HTR-8/SVneo (cell line): ENCODE data around the gene LRIT2.
A peak's percentile ranks its signal among the peaks of the same experiment; 100 is the strongest.
"Not testable (repeated sequence)": the region's sequence is repeated elsewhere in the genome, so short reads cannot be mapped to it uniquely, and the experiment has no call there.

Experiments
- DNase-seq: peaks from one replicate; pipeline ENCODE4 v3.0.0; 2011; ENCODE audit warnings: low spot score, mixed read lengths; ENCODE audit not compliant: insufficient read length
- FAIRE-seq: peaks from 2 replicates; lab custom pipeline; 2011; peaks lifted over from hg19 to GRCh38; lab: Jason Lieb, UNC

Gene LRIT2

DNA sequence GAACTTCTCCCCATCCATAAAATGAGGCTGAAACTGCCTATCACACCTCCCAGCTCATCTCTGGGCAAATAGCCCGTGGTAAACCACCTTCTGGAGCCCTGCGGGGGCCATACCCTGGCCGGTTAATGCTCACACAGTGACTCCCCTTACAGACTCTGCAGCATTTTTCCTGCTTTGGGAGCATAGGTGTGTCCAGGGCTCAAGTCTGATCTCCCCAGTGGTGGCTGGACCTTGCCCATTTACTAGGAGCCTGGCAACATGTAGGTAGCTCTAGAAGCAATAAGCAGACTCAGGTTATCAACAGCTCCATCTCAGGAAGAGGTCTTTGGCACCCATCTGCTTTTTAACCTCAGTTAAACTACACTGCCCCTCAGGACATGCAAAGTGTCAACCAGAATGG is 36.5 kb downstream of the LRIT2 start:
- DNase-seq = no peak
- no peak for FAIRE-seq

DNA sequence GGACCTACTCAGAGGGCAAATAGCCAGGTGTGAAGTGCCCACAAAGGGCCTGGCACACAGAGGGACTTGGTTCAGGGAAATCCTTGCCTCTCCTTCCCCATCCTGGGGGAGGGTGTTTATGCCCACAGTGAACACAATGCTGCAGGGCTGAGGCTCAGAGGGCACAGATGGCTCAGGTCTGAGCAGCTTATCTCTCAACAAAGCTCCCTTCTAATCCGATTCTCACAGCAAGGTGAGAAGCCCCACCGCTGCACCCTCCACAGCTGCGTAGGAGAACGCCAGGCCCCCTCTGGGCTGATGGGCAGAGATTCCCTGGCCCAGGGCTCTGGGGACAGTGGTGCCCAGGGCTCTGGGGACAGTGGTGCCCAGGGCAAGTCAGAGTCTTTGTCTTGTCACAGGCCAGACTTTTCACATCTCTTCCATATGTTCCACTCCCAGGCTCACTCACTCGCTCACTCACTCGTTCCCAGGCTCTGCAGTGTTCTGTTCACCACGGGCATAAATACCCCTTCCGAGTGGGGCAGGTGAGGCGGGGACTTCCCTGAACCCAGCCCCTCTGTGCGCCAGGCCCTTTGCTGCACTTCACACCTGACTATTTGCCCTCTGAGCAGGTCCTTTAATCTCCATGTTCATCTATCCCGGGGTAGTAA is 39.7 kb downstream of the LRIT2 start:
- FAIRE-seq (no peak), DNase-seq (no peak)

DNA sequence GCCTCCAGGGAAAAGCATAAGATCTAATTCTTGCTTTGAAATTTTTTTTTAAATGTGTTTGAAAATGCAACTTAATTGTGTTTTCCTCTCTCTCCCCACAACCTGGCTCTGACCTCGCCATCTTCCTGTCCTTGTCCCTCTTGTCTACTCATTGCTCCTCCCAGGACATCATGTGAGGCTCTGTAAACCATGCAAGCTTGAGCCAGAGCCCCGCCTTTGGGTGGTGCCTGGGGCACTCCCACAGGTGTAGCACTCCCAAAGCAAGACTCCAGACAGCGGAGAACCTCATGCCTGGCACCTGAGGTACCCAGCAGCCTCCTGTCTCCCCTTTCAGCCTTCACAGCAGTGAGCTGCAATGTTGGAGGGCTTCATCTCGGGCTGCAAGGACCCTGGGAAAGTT is 40.8 kb downstream of the LRIT2 start:
- no peak for FAIRE-seq
- no peak for DNase-seq

DNA sequence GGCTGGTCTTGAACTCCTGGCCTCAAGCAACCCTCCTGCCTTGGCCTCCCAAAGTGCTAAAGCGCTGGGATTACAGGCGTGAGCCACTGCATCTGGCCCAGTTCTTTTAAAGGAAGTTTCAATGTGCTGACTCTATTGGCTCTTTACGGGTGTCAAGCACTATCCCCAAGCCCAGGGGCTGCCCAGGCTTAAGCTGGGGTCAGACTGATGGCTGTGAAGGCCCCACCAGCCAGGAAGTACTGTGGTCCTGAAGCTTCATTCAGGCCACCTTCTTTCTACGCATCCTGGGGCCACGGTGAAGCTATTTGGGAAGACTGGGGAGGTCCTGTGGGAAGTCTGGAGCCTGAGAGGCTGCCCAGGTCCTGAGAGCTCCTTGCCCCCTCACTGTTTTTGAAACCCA is 43.7 kb downstream of the LRIT2 start:
- DNase-seq (no peak), FAIRE-seq (no peak)

- not testable (repeated sequence) for DNase-seq, FAIRE-seq
Measured at GRCh38 chr10:84180386-84180785, 45.0 kb downstream of the LRIT2 start.

- no peak for FAIRE-seq
Measured at GRCh38 chr10:84179059-84179710, 46.2 kb downstream of the LRIT2 start.

DNA sequence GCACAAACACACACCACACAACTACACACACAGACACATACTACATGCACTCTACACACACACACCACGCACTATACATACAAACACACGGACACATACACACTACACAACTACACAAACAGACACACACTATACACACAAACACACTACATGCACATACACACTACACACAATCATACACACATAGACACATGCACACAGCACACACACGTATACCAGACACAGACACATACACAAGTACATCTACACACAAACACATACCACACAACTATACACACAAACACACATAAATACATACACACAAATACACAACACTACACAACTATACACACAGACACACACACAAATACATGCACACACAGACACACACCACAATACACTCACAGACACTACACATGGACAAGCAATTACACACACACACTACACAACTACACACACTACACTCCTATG is 47.2 kb downstream of the LRIT2 start:
- DNase-seq = no peak
- peak; percentile 97 for FAIRE-seq

More at GRCh38 chr10:84179059-84179710, 46.2 kb downstream of the LRIT2 start:
- no peak for DNase-seq

GRCh38 chr10:84177541-84178141 is 47.7 kb downstream of the LRIT2 start:
- no peak for DNase-seq
- no peak for FAIRE-seq

- DNase-seq (no peak), FAIRE-seq (no peak)
Measured at GRCh38 chr10:84176836-84177474, 48.4 kb downstream of the LRIT2 start.

- FAIRE-seq (no peak), DNase-seq (no peak)
Measured at GRCh38 chr10:84176351-84176750, 49.0 kb downstream of the LRIT2 start.

DNA sequence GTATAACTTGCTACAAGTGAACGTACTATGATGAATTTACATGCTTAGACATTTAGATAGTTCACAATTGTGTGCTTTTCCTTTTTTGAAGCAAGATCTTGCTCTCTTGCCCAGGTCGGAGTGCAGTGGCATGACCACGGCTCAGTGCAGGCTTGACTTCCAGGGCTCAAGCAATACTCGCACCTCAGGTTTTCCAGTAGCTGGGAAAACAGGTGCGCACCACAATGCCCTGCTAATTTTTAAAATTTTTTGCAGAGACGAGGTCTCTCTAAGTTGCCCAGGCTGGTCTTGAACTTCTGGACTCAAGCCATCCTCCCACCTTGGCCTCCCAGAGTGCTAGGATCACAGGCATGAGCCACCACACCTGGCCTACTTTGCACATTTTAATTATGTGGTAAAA is 49.9 kb downstream of the LRIT2 start:
- DNase-seq (no peak), FAIRE-seq (no peak)

DNA sequence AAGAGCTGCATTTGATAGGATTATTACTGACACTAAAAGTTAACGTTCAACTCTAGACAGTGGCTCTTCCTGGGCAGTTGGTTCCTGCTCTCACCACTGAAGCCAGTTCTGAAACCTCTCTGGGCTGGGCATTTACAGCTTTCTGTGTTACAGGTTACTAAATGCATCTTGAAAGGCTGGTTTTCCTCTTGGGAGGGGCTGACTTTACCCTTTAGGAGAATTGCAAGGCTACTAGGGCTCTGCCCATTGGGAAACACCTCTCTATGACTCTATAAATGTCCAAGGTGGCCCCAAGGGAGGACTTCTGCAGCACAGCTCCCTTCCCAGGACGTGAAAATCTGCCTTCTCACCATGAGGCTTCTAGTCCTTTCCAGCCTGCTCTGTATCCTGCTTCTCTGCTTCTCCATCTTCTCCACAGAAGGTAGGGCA is 51.8 kb downstream of the LRIT2 start, which contains the start of gene GPR15LG:
TSS of gene GPR15LG (plus strand) at position 301 of the 429 bp plus-strand sequence. CDS start at position 352, 51 bp downstream.
- DNase-seq = no peak
- no peak for FAIRE-seq

- DNase-seq (no peak), FAIRE-seq (no peak)
Measured at GRCh38 chr10:84172467-84173356, 52.6 kb downstream of the LRIT2 start.

DNA sequence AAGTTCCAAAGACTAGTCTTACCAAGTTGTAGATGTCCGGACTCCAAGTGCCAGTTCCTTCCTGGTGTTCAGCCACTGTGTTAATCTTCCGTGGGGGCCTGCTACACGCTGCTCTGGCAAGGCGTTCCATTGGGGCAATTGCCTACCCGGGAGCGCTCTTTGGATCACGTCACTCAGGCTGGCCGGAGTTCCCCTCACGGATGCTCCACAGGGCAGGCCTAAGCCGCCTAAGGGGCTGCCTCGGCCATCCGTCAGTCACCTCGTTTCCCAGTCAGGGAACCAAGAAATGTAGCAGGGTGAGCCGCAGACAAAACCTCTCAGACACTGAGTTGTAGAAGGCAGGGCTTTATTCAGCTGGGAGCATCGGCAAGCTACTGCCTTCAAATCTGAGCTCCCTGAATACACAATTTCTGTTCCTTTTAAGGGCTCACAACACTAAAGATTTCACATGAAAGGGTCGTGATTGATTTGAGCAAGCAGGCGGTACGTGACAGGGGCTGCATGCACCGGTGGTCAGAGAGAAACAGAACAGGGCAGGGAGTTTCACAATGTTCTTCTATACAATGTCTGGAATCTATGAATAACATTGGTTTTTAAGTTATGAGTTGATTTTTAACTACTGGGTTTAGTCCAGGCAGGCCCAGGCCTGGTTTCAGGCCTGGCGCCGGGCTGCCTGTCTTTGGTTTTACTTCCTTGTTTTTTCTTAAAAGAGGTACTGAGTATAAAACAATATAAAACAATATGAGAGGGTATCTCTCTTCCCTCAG is 53.5 kb downstream of the LRIT2 start:
- not testable (repeated sequence) for DNase-seq, FAIRE-seq

GRCh38 chr10:84171237-84171636 is 54.1 kb downstream of the LRIT2 start:
- not testable (repeated sequence) for FAIRE-seq, DNase-seq
